Body of pancreas (tissue), 4 donors: ENCODE data around the gene XKR8.
"Not testable (repeated sequence)": the region's sequence is repeated elsewhere in the genome, so short reads cannot be mapped to it uniquely, and the experiment has no call there.

ENCODE experiments used
- CTCF ChIP-seq, 7 experiments: fragments of 450-650 bp in 4 of 7; fragments of 200-600 bp in 3 of 7; sonication (generic) in 3 of 7; IDR thresholded peaks; one replicate each; pipeline ENCODE4 v1.5.1; 2016 to 2019; ENCODE audit warnings: antibody characterized with exemption in 7 of 7
- POLR2A ChIP-seq, 3 donors: fragments of 450-650 bp; IDR thresholded peaks; one replicate each; pipeline ENCODE4 v1.6.1; 2016; ENCODE audit warnings: antibody characterized with exemption in 3 of 3, mild to moderate bottlenecking in 2 of 3

- not testable (repeated sequence) for TF ChIP-seq CTCF, POLR2A (IDR thresholded peaks at IDR 0.05)
These were observed 43.3 kb downstream of the XKR8 start for GRCh38 chr1:28003117-28003516.
